AG04449 (cell line): ENCODE results near the gene SETD5.

Experiments
- CTCF ChIA-PET: fragments of 350-600 bp; formaldehyde crosslinking; extraction: SDS; loops from one replicate; lab custom pipeline; 2021; ENCODE audit warnings: antibody characterized with exemption; lab: Yijun Ruan, JAX
- POLR2A ChIA-PET: fragments of 400-600, 350-600 bp; formaldehyde crosslinking; extraction: SDS; loops from one replicate; lab custom pipeline; 2020; ENCODE audit warnings: antibody characterized with exemption, inconsistent platforms; lab: Yijun Ruan, JAX
- DNase-seq: peaks from one replicate; pipeline ENCODE4 v3.0.0-alpha.2; 2010; ENCODE audit warnings: low read depth, low spot score
- H3K4me3 ChIP-seq: 2 replicates; pipeline ENCODE4 v1.5.1; 2011; ENCODE audit warnings: low read depth, mild to moderate bottlenecking, control low read depth, low read length
- TF ChIP-seq, protein P1 (sequence below): IDR thresholded peaks from one replicate; pipeline ENCODE4 v1.5.1; 2011; ENCODE audit warnings: mild to moderate bottlenecking, moderate library complexity, low read length, control low read depth, inconsistent platforms; ENCODE audit not compliant: insufficient read depth; ENCODE audit errors: missing control alignments

The SETD5 gene

DNA sequence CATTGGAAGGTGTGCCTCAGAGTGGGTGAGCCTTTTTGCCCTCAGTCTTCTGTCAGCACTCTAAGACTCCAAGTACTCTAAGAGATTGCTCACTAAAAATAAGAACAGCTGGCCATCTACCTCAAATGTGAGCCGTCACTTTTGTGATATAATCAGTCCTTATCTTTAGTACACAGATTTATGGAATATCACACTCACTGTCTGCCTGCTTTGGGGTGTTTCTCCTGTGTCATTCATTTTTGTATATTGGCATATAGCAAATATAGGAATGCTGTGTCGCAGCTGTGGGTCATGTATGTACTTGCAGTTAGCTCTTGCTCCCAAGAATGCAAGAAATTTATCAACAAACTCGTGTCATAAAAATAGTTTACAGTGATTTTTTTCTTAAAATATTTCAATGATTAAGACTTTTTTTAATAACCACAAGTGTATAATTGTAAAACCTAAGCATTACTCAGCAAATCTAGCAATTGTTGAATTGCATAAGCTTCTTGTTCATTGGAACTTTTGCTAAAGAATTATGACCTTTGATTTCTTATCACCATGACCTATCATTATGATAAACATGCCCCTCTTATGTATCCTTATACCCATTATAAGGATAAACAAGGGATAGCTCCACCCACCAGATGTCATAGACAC is 18.8 kb downstream of the SETD5 start:
- TF ChIP-seq, protein P1, sequence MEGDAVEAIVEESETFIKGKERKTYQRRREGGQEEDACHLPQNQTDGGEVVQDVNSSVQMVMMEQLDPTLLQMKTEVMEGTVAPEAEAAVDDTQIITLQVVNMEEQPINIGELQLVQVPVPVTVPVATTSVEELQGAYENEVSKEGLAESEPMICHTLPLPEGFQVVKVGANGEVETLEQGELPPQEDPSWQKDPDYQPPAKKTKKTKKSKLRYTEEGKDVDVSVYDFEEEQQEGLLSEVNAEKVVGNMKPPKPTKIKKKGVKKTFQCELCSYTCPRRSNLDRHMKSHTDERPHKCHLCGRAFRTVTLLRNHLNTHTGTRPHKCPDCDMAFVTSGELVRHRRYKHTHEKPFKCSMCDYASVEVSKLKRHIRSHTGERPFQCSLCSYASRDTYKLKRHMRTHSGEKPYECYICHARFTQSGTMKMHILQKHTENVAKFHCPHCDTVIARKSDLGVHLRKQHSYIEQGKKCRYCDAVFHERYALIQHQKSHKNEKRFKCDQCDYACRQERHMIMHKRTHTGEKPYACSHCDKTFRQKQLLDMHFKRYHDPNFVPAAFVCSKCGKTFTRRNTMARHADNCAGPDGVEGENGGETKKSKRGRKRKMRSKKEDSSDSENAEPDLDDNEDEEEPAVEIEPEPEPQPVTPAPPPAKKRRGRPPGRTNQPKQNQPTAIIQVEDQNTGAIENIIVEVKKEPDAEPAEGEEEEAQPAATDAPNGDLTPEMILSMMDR, result no peak
- CTCF ChIA-PET, result interaction anchor here (0.9 to 1.9 kb wide), 3 partner anchors 13 to 63 kb away, joined by 3 to 8 read pairs (median 5); no protein-coding TSS in a partner anchor
- no peak for DNase-seq

GRCh38 chr3:9420850-9421549 is 23.6 kb downstream of the SETD5 start:
- POLR2A ChIA-PET, result interaction anchor here (0.6 to 2.7 kb wide), 3 partner anchors 19 to 249 kb away, joined by 3 to 17 read pairs (median 3); partner anchors contain the start of gene SETD5
- TF ChIP-seq, protein P1, result no peak
- H3K4me3 ChIP-seq, result no peak overlapping the region
- DNase-seq, result no peak
- CTCF ChIA-PET, result interaction anchor here (0.7 to 2.6 kb wide), 3 partner anchors 23 to 68 kb away, joined by 3 to 7 read pairs (median 7); partner anchors contain the start of gene SETD5

More for the DNA sequence above, 18.8 kb downstream of the SETD5 start:
- no peak overlapping the region for H3K4me3 ChIP-seq
- POLR2A ChIA-PET, result interaction anchor here (0.9 to 2.6 kb wide), 2 partner anchors 16 to 19 kb away, joined by 4 to 11 read pairs; partner anchors contain the start of gene SETD5

DNA sequence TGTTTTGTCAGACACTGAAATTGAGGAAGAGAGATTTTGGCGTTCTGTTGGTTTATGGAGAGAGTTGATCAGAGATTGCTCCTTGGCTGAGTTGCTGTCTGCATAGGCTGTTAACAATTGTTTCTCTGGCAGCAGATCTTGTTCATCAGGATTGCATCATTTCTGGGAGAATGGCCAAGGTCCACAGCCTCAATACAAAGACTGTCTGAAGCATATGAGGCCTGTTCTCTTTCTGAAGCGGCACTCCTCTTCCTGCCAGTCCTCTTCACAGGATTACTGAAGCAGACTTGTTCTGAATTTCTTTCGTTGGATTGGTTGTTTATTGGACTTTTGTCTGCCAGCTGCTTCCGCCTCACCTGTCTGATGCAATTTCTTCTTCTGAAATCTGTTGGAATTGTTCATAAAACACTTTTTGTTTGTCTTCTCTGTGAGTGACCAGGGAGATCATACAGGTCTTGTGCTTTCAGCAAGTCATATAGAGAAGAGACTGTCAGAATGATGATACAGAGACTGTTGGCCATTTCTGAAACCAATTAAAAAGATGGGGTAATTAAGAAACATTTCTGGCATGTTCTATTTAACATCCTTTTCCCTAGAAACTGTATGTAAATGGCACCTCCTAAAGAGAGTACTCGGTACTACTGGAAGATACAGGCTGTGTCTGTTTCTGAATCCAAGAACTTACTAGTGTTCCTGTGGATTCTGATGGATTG is 25.5 kb downstream of the SETD5 start:
- peak; percentile 85 for DNase-seq
- CTCF ChIA-PET, result interaction anchor here (0.6 to 2.6 kb wide), 8 partner anchors 14 to 61 kb away, joined by 3 to 12 read pairs (median 4); no protein-coding TSS in a partner anchor
- POLR2A ChIA-PET, result interaction anchor here (1.3 to 2.7 kb wide), 2 partner anchors 26 to 28 kb away, joined by 4 to 17 read pairs; partner anchors contain the start of gene SETD5
- H3K4me3 ChIP-seq, result no peak overlapping the region
- TF ChIP-seq, protein P1, result peak; percentile 43

DNA sequence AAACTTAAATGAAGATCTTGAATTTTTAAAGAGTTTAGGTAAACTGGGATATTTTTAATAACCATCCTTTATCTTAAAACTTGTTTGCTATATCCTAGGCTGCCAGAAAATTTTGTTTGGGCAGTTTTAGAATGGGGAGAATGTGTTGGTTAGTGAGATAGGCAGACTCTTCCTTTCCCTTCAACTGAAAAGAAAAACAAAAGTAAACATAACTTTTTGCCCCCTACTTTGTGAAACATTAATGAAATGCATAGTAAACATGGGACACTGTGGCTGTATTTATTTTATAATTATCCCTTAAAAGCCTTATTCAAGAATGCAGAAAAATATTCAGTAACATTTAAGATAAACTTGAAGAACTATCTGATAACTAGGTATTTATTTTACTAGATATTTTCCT is 31.0 kb downstream of the SETD5 start:
- no peak for DNase-seq
- no peak overlapping the region for H3K4me3 ChIP-seq
- CTCF ChIA-PET, result no interaction called here
- POLR2A ChIA-PET, result no interaction called here
- TF ChIP-seq, protein P1, result no peak

- CTCF ChIA-PET, result interaction anchor here (1.0 kb wide), 1 partner anchor 78 kb away, joined by 3 read pairs; no protein-coding TSS in a partner anchor
- POLR2A ChIA-PET, result interaction anchor here (1.1 kb wide), 1 partner anchor 34 kb away, joined by 3 read pairs; the partner anchor contains the start of gene SETD5
- no peak overlapping the region for H3K4me3 ChIP-seq
- DNase-seq, result no peak
- TF ChIP-seq, protein P1, result no peak
Measured at GRCh38 chr3:9430733-9431132, 33.3 kb downstream of the SETD5 start.
